AML-193 (cell line): ENCODE measurements around the gene SLC4A2.
A peak's percentile ranks its signal among the peaks of the same experiment; 100 is the strongest.

Experiments
- DNase-seq, 2 experiments: peaks; one replicate each; lab custom pipeline; 2025; lab: John Stamatoyannopoulos, UW

SLC4A2 gene

GRCh38 chr7:151064454-151064853 lies 5.1 kb downstream of the SLC4A2 start:
- no peak for DNase-seq

- no peak for DNase-seq
Measured at GRCh38 chr7:151064993-151065392, 5.6 kb downstream of the SLC4A2 start.

GRCh38 chr7:151065516-151065915 lies 6.1 kb downstream of the SLC4A2 start:
- DNase-seq = no peak

- DNase-seq = no peak
Measured at GRCh38 chr7:151066273-151066974, 7.0 kb downstream of the SLC4A2 start.

GRCh38 chr7:151068069-151068773 lies 8.8 kb downstream of the SLC4A2 start:
- no peak for DNase-seq

GRCh38 chr7:151069841-151070573 lies 10.6 kb downstream of the SLC4A2 start:
- no peak for DNase-seq

- no peak for DNase-seq
Measured at GRCh38 chr7:151070574-151070960, 11.2 kb downstream of the SLC4A2 start.

GRCh38 chr7:151071032-151071866 lies 11.9 kb downstream of the SLC4A2 start:
- no peak for DNase-seq

- DNase-seq = no peak
Measured at GRCh38 chr7:151073990-151074389, 14.6 kb downstream of the SLC4A2 start.

GRCh38 chr7:151074817-151075661 lies 15.7 kb downstream of the SLC4A2 start:
- DNase-seq = no peak

GRCh38 chr7:151075662-151075971 lies 16.2 kb downstream of the SLC4A2 start:
- DNase-seq = no peak

- no peak for DNase-seq
Measured at GRCh38 chr7:151075978-151076426, 16.6 kb downstream of the SLC4A2 start.

- no peak for DNase-seq
Measured at GRCh38 chr7:151076863-151077704, 17.7 kb downstream of the SLC4A2 start.

GRCh38 chr7:151077705-151078232 lies 18.4 kb downstream of the SLC4A2 start:
- DNase-seq = no peak

GRCh38 chr7:151078233-151079040 lies 19.0 kb downstream of the SLC4A2 start:
- DNase-seq = no peak

- no peak for DNase-seq
Measured at GRCh38 chr7:151079199-151079910, 20.0 kb downstream of the SLC4A2 start.

GRCh38 chr7:151080067-151080521 lies 20.7 kb downstream of the SLC4A2 start:
- no peak for DNase-seq

GRCh38 chr7:151080522-151081169 lies 21.3 kb downstream of the SLC4A2 start, which contains the start of gene FASTK:
Gene FASTK, minus strand, starts transcription at chr7:151080809. Its CDS starts 43 bp downstream, at chr7:151080766.
- DNase-seq = peak; percentile 71 to 73
